SU-DHL-6 (cell line): ENCODE data around the gene DTD2.
A peak's percentile ranks its signal among the peaks of the same experiment; 100 is the strongest.
"Not testable (repeated sequence)": the region's sequence is repeated elsewhere in the genome, so short reads cannot be mapped to it uniquely, and the experiment has no call there.

Experiments
- H2AFZ ChIP-seq: fragments of 200-600 bp; sonication (generic); 2 replicates; pipeline ENCODE4 v1.6.1; 2014; ENCODE audit warnings: low read depth, mild to moderate bottlenecking, moderate library complexity, mixed read lengths, antibody characterized with exemption, low read length; ENCODE audit not compliant: severe bottlenecking
- H3F3A ChIP-seq: fragments of 200-600 bp; shearing (Covaris generic); 2 replicates; pipeline ENCODE4 v1.6.0; 2016; ENCODE audit warnings: antibody characterized with exemption, mild to moderate bottlenecking; ENCODE audit not compliant: insufficient read depth
- H3K27ac ChIP-seq: fragments of 200-600 bp; sonication (generic); 2 replicates; pipeline ENCODE4 v1.5.1; 2016; ENCODE audit warnings: low read depth, mild to moderate bottlenecking, low read length, moderate library complexity, mixed read lengths
- H3K27me3 ChIP-seq: fragments of 200-600 bp; sonication (generic), shearing (Covaris generic); 2 replicates; pipeline ENCODE4 v1.6.0; 2014; ENCODE audit warnings: mild to moderate bottlenecking, low read length
- H3K36me3 ChIP-seq: fragments of 200-600 bp; sonication (generic); 2 replicates; pipeline ENCODE4 v1.6.1; 2014; ENCODE audit warnings: mild to moderate bottlenecking, low read length, mixed read lengths
- H3K4me2 ChIP-seq: fragments of 300-600, 200-600 bp; shearing (Covaris generic), sonication (generic); 2 replicates; pipeline ENCODE4 v1.6.0; 2014; ENCODE audit warnings: low read length, low read depth, mild to moderate bottlenecking; ENCODE audit not compliant: poor library complexity, severe bottlenecking
- H3K4me3 ChIP-seq: fragments of 200-600 bp; sonication (generic); 2 replicates; pipeline ENCODE4 v1.5.1; 2014; ENCODE audit warnings: antibody characterized with exemption, low read length, mild to moderate bottlenecking, mixed read lengths; ENCODE audit not compliant: insufficient read depth, poor library complexity, severe bottlenecking
- H3K79me2 ChIP-seq: fragments of 200-600 bp; sonication (generic); 2 replicates; pipeline ENCODE4 v1.6.1; 2014; ENCODE audit warnings: mild to moderate bottlenecking, low read length, moderate library complexity; ENCODE audit not compliant: insufficient read depth
- H3K9ac ChIP-seq: fragments of 200-600 bp; sonication (generic); 2 replicates; pipeline ENCODE4 v1.7.0; 2014; ENCODE audit warnings: mild to moderate bottlenecking, low read length
- H3K9me2 ChIP-seq: fragments of 200-600 bp; sonication (generic); replicated peaks from 2 replicates; pipeline ENCODE4 v1.6.1; 2014; ENCODE audit warnings: low read length; ENCODE audit not compliant: insufficient read depth
- H3K9me3 ChIP-seq: fragments of 200-600 bp; sonication (generic); 2 replicates; pipeline ENCODE4 v1.6.1; 2014; ENCODE audit warnings: low read length, mixed read lengths; ENCODE audit not compliant: insufficient read depth
- H4K20me1 ChIP-seq: fragments of 200-600 bp; sonication (generic); 2 replicates; pipeline ENCODE4 v1.6.1; 2014; ENCODE audit warnings: low read depth, mild to moderate bottlenecking, antibody characterized with exemption, low read length, moderate library complexity, mixed read lengths
- EZH2phosphoT487 ChIP-seq: fragments of 200-600 bp; sonication (generic), shearing (Covaris generic); conservative IDR thresholded peaks from 2 replicates; pipeline ENCODE4 v1.6.1; 2018; ENCODE audit warnings: mild to moderate bottlenecking, antibody characterized with exemption, low read length, moderate library complexity, mixed read lengths
- TF ChIP-seq, protein P1 (sequence below): fragments of 200-600 bp; sonication (generic); IDR thresholded peaks from one replicate; pipeline ENCODE4 v1.5.1; 2017; ENCODE audit warnings: antibody characterized with exemption, mild to moderate bottlenecking, low read length, moderate library complexity; ENCODE audit not compliant: insufficient read depth, poor library complexity, severe bottlenecking

Gene DTD2

DNA sequence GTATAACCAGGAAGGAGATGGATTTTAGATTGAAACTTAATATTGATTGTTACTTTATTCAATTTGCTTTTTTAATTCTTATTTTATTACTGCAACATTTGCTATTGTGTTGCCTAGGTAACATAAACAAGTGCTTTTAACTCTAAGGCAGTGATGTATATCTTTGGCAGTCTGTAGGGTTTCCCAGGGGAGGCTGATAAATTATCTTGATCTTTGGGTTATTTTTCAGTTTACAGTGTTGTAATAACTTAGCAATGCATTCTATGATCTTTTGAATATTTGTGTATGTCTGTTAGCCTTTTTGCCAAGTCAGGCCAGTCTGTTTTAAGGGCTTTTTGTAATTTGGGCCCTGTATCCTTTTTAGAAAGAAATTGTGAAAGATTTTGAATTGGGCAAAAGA is 7.8 kb upstream of the DTD2 start:
- no peaks in the 10 kb centered on the region for H3K9me2 ChIP-seq
- no peak overlapping the region for H3K4me2 ChIP-seq
- no peaks in the 10 kb centered on the region for H3K79me2 ChIP-seq
- H3F3A ChIP-seq: no peaks in the 10 kb centered on the region
- H3K27me3 ChIP-seq: no peaks in the 10 kb centered on the region
- no peaks in the 10 kb centered on the region for H4K20me1 ChIP-seq
- H3K9me3 ChIP-seq: no peaks in the 10 kb centered on the region
- no peak overlapping the region for H3K4me3 ChIP-seq
- TF ChIP-seq EZH2phosphoT487: no peak
- TF ChIP-seq, protein P1, sequence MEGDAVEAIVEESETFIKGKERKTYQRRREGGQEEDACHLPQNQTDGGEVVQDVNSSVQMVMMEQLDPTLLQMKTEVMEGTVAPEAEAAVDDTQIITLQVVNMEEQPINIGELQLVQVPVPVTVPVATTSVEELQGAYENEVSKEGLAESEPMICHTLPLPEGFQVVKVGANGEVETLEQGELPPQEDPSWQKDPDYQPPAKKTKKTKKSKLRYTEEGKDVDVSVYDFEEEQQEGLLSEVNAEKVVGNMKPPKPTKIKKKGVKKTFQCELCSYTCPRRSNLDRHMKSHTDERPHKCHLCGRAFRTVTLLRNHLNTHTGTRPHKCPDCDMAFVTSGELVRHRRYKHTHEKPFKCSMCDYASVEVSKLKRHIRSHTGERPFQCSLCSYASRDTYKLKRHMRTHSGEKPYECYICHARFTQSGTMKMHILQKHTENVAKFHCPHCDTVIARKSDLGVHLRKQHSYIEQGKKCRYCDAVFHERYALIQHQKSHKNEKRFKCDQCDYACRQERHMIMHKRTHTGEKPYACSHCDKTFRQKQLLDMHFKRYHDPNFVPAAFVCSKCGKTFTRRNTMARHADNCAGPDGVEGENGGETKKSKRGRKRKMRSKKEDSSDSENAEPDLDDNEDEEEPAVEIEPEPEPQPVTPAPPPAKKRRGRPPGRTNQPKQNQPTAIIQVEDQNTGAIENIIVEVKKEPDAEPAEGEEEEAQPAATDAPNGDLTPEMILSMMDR: no peak
- H2AFZ ChIP-seq: no peak overlapping the region
- no peak overlapping the region for H3K9ac ChIP-seq
- no peak overlapping the region for H3K27ac ChIP-seq
- no peaks in the 10 kb centered on the region for H3K36me3 ChIP-seq

DNA sequence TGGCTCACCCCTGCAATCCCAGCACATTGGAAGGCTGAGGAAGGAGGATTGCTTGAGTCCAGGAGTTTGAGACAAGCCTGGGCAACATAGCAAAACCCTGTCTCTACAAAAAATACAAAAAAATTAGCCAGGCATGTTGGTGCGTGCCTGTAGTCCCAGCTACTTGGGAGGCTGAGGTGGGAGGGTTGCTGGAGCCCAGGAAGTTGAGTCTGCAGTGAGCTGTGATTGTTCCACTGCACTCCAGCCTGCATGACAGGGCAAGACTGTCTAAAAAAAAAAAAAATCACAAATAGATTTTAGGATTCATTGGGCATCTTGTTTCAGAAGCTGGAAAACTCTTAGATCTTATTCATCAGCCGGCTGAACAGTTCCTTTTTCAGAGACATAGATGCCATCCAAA is 5.1 kb upstream of the DTD2 start:
- H3K9me3 ChIP-seq, H3K27me3 ChIP-seq, H3K36me3 ChIP-seq, H3K9ac ChIP-seq, H3K4me2 ChIP-seq, H3K9me2 ChIP-seq, H3K27ac ChIP-seq, H3F3A ChIP-seq, H3K4me3 ChIP-seq, H4K20me1 ChIP-seq, H3K79me2 ChIP-seq, H2AFZ ChIP-seq: not testable (repeated sequence)

DNA sequence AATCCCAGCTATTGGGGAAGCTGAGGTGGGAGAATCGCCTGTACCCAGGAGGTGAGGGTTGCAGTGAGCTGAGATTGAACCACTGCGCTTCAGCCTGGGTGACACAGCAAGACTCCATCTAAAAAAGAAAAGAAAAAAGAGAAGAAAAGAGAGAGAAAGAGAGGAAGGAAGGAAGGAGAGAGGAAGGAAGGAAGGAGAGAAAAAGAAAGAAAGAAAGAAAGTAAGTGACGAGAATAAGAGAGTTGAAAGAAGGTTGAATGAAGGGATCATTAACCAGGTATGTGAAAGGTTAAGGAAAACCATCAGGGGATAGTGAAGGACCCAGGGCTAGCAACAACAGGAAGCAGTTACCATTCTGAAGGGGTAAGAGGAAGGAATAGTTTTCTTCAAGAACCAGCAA is 4.2 kb upstream of the DTD2 start:
- no peak overlapping the region for H2AFZ ChIP-seq
- H3K4me2 ChIP-seq: no peak overlapping the region
- H3K9me2 ChIP-seq: no peaks in the 10 kb centered on the region
- H3K4me3 ChIP-seq: no peak overlapping the region
- no peaks in the 10 kb centered on the region for H3F3A ChIP-seq
- H3K79me2 ChIP-seq: peaks cover 6% of the 10 kb centered on the region
- H3K36me3 ChIP-seq: no peaks in the 10 kb centered on the region
- H3K9ac ChIP-seq: no peak overlapping the region
- H3K9me3 ChIP-seq: no peaks in the 10 kb centered on the region
- TF ChIP-seq EZH2phosphoT487: no peak
- TF ChIP-seq, protein P1: no peak
- no peaks in the 10 kb centered on the region for H4K20me1 ChIP-seq
- H3K27ac ChIP-seq: no peak overlapping the region
- H3K27me3 ChIP-seq: no peaks in the 10 kb centered on the region

DNA sequence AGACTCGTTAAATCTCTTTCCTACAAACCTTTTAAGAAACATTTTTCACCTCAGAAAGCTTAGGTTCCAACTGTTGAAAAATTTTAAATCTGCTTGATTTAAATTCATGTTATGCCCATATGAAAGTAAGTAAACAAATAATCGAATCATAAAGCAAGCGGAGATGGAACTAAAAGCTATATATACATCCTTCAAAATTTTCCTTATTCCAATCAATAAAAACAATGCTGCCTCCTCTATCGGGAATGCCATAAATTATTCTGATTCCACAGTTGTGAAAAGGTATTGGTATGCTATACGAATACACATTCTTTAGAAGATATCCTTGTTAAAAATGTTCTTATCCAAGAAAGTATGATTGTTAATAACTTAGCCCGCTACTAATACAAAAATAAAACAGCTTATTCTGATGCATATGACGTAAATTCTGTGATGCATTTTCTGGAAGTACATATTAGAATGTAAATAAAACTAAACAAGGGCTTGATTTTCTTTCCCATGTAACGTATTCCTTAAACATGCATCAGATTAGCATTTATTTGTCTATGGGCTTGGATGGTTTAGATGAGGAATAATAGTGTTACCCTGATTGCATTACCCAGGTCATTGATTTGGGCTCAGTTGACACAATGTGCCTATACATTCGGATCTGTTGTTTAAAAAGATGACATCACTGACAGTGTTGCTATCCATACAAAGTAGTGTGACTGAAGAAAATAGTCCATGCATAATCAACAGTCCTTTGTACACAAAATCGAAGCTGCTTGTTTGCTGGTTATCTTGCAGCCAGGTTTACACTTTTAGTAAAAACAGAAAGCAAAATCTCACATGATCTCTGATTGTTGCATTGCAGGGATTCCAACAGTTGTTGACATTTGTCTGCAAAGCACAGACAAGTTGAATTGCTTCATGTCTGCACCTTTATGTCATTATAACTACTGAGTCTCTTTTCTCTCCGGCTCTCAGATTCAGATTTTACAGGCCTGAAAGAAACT is 656 bp upstream of the DTD2 start:
- peak overlapping the region; percentile 97 for H3K9ac ChIP-seq

More for the DNA sequence above, 656 bp upstream of the DTD2 start:
- Histone ChIP-seq H2AFZ (peak overlapping the region; percentile 97), H4K20me1 (no peaks in the 10 kb centered on the region), H3K4me3 (peak overlapping the region; percentile 92), H3K36me3 (peaks cover 3% of the 10 kb centered on the region; the same call in 1 of the 2 replicates), H3K4me2 (peak overlapping the region; percentile 97), H3K27me3 (no peaks in the 10 kb centered on the region), H3K9me2 (no peaks in the 10 kb centered on the region), H3K9me3 (no peaks in the 10 kb centered on the region), H3K27ac (no peak overlapping the region), H3K79me2 (peaks cover 34% of the 10 kb centered on the region), H3F3A (peaks cover 9% of the 10 kb centered on the region; the same call in 1 of the 2 replicates)
- TF ChIP-seq EZH2phosphoT487: no peak
- TF ChIP-seq, protein P1: no peak
